Duodenal mucosa (tissue), 2 donors: ENCODE results near the gene RNF121.

ENCODE experiments used
- H3K27ac ChIP-seq: one replicate; pipeline ENCODE4 v1.7.0; 2013; ENCODE audit warnings: low read depth, low read length
- H3K27me3 ChIP-seq, 2 donors: one replicate each; pipeline ENCODE4 v1.7.0; 2013; ENCODE audit warnings: low read length in 2 of 2, control low read depth in 1 of 2; ENCODE audit not compliant: insufficient read depth in 2 of 2, control insufficient read depth in 1 of 2
- H3K36me3 ChIP-seq, 2 donors: one replicate each; pipeline ENCODE4 v1.7.0; 2013; ENCODE audit warnings: low read length in 2 of 2, control low read depth in 1 of 2; ENCODE audit not compliant: insufficient read depth in 2 of 2, control insufficient read depth in 1 of 2
- H3K4me1 ChIP-seq, 2 donors: one replicate each; pipeline ENCODE4 v1.7.0; 2013; ENCODE audit warnings: low read length in 2 of 2, control low read depth in 1 of 2; ENCODE audit not compliant: insufficient read depth in 2 of 2, control insufficient read depth in 1 of 2
- H3K4me3 ChIP-seq, 2 donors: one replicate each; pipeline ENCODE4 v1.7.0; 2013; ENCODE audit warnings: low read length in 2 of 2, low read depth in 1 of 2
- H3K9ac ChIP-seq, 2 donors: one replicate each; pipeline ENCODE4 v1.7.0; 2013; ENCODE audit warnings: low read length in 2 of 2, low read depth in 1 of 2
- H3K9me3 ChIP-seq, 2 donors: one replicate each; pipeline ENCODE4 v1.7.0; 2013; ENCODE audit warnings: low read length in 2 of 2, control low read depth in 1 of 2; ENCODE audit not compliant: control insufficient read depth in 1 of 2

Gene RNF121

DNA sequence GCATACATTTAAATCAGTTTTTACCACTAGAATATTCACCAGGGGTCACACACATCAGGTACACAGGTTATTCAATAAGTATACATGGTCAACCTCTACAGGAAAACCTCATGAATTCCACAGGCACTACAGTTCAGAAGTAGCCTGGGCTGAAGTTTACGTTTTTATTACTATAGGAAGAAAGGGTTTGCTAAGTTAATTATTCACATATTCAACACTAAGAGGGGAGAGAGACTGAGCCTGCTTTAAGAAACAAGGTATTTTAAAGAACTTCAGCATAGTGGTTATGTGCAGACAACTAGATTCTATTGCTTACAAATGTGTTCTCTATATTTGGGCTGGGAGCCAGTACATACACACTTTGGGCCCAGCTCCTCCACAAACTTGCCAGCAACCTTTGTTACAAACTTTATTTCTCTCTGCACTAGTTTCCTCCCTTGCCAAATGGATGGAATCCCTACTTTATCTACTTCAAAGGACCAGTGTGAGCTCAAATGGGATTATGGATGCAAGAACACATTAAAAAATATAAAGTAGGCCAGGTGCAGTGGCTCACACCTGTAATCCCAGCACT, 101.7 kb downstream of the RNF121 start:
- no peak overlapping the region for H3K9ac ChIP-seq
- H3K9me3 ChIP-seq = no peaks in the 10 kb centered on the region
- H3K36me3 ChIP-seq = peaks cover 21 to 66% of the 10 kb centered on the region in 2 donors
- no peak overlapping the region for H3K27ac ChIP-seq
- H3K4me1 ChIP-seq = peaks cover 8 to 11% of the 10 kb centered on the region in 2 donors
- no peak overlapping the region for H3K4me3 ChIP-seq
- H3K27me3 ChIP-seq = no peaks in the 10 kb centered on the region

DNA sequence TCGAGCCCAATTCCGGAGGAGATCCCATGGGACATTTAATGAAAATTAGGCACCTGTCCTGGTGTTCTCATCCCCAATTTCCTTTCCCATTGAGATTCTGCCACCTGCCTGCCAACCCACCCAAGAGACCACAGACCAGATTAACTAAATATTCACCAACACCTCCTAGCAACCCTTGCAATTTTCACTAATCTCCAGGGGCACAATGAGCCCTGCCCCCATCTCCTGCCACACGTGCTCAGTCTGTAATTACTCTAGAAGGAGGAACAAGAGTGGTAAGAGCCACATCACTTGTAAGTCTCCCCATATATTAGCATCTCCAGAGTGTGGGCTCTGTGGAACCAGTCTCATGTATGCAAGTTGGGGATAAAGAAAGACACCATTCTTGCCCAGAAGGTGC, 107.8 kb downstream of the RNF121 start:
- Histone ChIP-seq H3K4me3 (no peak overlapping the region), H3K27me3 (no peaks in the 10 kb centered on the region), H3K9ac (no peak overlapping the region), H3K4me1 (peaks cover 37 to 40% of the 10 kb centered on the region in 2 donors), H3K9me3 (no peaks in the 10 kb centered on the region), H3K27ac (no peak overlapping the region), H3K36me3 (peaks cover 3 to 28% of the 10 kb centered on the region in 2 donors)

DNA sequence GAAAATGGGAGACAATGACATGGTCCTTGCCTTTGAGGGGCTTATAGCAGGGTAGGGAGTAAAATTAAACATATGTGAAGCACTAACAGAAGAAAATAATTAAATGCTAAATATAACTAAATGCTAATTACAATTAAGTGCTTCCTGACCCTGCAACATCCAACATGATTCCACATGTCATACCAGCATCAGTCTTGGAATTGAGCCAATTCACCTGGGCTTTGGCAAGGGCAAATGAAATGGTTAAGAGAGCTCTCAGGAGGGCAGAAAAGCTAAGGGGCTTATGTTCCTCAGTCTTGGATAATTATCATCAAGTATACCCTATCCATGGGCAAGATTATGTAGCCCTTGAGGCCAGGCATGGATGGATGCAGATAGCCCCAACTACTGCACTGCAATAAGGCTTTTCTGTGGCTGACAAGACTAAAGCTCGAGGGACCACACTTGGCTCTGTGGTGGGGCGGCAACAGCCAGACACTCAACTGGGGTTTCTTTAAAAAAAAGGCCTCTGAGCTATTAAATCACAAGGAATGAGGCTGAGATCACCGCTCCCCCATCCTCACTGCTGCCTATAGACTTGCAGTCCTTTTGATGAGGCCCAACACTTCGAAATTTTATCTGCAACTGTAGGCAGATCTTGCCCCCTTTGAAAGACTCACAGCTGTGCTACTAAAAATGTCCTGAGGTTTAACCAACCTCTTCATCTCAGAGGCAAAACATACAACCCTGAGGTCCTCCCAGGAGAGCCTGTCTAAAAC, 108.9 kb downstream of the RNF121 start:
- peak overlapping the region; percentile 77 to 86 for H3K4me3 ChIP-seq
- no peaks in the 10 kb centered on the region for H3K27me3 ChIP-seq
- peaks cover 46 to 49% of the 10 kb centered on the region in 2 donors for H3K4me1 ChIP-seq
- H3K9ac ChIP-seq = peak overlapping the region; percentile 38 to 88
- peaks cover 3 to 28% of the 10 kb centered on the region in 2 donors for H3K36me3 ChIP-seq
- H3K9me3 ChIP-seq = no peaks in the 10 kb centered on the region
- H3K27ac ChIP-seq = no peak overlapping the region

DNA sequence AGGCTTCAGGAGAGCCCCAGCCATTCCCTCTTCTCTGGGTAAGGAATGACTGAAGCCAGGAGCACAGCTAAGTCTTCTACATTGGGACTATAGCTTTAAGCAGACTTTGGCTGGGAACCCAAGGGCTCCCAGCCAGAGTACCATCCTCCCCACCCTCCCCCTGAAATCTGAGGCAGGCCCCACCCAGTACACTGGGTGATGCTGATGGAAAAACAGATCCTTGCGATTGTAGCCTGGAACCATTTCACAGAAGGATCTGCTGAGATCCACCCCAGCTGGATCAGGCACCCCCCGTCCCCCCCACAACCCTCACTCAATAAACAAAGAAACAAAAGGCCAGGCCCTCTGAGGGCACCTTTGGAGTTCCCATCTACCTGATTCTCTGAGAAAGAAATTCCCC, 109.6 kb downstream of the RNF121 start:
- H3K36me3 ChIP-seq = peaks cover 3 to 22% of the 10 kb centered on the region in 2 donors
- peak overlapping the region; percentile 95 for H3K27ac ChIP-seq
- no peaks in the 10 kb centered on the region for H3K27me3 ChIP-seq
- no peaks in the 10 kb centered on the region for H3K9me3 ChIP-seq
- H3K4me3 ChIP-seq = peak overlapping the region; percentile 77 to 86
- H3K9ac ChIP-seq = peak overlapping the region; percentile 76 to 88
- H3K4me1 ChIP-seq = peaks cover 49 to 53% of the 10 kb centered on the region in 2 donors

DNA sequence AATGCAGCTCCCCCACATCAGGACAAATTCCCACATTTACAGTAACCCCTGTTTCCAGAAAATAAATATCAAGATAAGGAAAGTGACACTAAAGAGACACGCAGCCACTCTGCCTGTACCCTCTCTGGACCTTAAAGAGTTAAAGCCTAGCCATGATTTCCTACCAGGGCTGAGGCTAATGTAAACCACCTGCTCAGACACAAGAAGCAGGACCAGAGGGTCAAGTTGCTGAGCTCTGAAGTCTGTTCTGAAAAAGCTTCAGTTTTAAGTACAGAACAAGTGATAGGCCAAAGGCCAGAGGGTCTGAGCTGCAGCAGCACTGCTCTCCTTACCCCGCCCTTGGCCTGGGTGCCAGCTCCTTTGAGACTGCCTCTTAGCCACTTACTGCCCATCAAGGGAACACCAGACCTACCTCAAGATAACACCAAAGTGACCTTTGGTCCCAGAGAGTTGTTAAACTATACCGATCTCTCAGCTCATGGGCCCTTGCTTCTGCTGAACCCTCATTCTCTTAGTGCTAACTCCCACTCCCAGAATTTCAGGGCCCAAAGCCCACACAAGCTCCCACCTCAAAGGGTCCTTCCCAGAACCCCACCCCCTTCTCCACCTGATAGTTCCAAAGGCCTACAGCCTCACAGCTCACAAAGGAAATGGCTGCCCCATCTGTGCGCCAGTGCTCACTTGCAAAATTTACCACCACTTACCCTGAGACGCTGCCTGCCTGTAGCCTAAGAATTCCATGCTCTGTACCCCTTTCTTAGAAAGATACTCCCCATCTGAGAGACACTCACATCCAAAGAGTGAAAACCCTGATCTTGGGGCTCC, 110.4 kb downstream of the RNF121 start:
- Histone ChIP-seq H3K36me3 (peaks cover 3 to 15% of the 10 kb centered on the region in 2 donors), H3K27me3 (no peaks in the 10 kb centered on the region), H3K9ac (peak overlapping the region; percentile 76 to 88), H3K27ac (peak overlapping the region; percentile 95), H3K4me3 (peak overlapping the region; percentile 77 to 86), H3K4me1 (peaks cover 49 to 53% of the 10 kb centered on the region in 2 donors), H3K9me3 (no peaks in the 10 kb centered on the region)

DNA sequence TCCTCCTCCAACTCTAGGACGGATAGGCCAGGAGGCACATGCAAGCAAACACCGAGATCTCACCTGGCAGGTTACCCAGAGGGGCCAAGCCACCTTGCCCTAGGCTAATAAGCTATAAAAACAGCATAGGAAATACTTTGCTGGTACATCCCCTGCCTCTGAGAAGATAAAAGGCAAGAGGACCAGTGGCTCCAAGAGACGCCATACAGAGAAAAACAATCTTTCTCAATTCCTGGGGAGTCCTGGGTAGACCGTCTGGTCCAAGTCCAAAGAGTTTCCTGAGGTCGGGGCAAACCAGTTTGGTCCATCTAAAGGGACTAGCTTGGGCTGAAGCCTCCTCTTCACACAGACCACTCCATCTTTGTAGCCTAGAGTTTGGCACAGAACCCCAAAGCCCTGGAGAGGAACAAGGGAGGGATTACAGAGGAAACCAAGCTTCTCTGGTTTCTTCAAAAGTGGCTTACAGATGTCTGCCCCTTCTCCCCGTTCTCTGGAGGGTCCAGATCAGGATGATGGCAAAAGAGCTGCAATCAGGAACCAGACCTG, 111.1 kb downstream of the RNF121 start:
- Histone ChIP-seq H3K4me3 (peak overlapping the region; percentile 77 to 86), H3K36me3 (peaks cover 3 to 13% of the 10 kb centered on the region in 2 donors), H3K4me1 (peaks cover 49 to 53% of the 10 kb centered on the region in 2 donors), H3K27ac (peak overlapping the region; percentile 95), H3K27me3 (no peaks in the 10 kb centered on the region), H3K9ac (peak overlapping the region; percentile 76 to 88), H3K9me3 (no peaks in the 10 kb centered on the region)

DNA sequence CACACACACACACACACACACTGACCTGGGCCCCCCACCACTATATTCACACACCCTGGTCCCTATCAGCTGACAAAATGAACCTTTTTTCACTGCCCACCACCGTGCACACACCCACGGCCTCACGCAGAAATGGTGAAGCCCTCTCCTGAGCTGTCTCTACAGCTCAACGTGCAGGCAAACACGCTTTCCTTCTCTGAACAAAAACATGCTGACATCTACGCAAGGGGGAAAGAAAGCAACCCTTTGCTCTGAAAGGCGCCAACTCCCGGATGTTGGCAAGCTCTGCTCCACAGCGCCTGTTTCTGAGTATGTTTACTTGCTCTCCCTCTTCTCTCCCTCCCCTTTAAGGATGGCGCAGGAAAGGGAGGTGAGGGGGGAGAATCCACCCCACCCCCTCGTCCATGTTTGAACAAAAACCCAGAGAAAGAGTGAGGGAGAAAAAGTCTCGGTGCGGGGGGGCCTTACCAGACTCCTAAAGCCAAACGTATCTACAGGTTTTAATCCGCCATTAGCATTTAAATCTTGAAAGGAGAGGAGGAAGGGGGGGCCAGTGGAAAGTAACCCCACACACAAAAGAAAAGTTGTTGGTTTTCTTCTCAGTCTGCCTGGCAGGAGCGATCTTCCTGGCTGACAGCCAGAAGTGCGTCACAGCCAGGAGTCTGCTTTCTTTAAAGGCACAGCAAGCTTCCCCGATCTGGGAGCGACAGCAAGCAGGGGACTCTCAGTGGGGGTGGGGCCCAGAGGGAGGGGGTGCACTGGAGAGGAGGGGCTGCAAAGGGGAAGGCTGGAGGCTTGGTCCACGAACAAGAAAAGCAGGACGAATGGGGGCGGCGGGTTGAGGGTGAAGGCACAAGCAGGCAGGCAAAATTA, 111.9 kb downstream of the RNF121 start:
- H3K9me3 ChIP-seq = no peaks in the 10 kb centered on the region
- H3K27me3 ChIP-seq = no peaks in the 10 kb centered on the region
- H3K4me1 ChIP-seq = peaks cover 49 to 53% of the 10 kb centered on the region in 2 donors
- H3K27ac ChIP-seq = peak overlapping the region; percentile 95
- H3K4me3 ChIP-seq = peak overlapping the region; percentile 77 to 86
- peaks cover 0 to 7% of the 10 kb centered on the region in 2 donors for H3K36me3 ChIP-seq
- peak overlapping the region; percentile 76 to 88 for H3K9ac ChIP-seq

DNA sequence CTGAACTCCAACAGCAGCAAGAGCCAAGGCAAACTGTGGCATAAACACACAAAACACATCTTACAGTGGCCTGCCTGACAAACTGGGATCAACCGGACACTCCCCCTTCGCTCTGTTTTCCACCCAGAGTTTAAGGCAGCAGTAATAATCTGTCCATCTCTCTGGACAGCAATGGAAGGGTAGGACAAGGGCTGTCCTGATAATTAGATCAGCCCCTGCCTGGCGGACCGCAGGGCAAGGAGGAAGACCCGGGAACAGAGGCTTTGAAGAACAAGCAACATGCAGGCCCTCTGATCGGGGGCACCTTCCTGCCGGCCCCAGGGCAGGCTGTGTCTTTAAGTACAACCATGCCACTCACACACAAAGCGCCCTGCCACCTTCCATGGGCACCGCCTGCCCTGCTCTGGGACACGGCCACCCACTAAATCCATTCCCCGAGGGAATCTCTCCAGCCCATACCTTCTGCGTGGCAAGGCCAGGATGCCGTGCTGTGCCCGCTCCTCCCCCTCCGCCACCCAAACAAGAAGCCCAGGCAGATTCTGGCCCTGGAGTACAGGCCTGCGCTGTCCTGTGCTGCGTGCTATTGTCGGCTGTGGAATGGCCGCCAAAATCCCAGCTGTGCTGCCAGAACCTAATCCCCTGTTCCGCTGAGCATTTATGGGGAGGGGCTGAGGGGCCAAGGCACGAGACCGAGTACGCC, 112.7 kb downstream of the RNF121 start:
- Histone ChIP-seq H3K36me3 (no peaks in the 10 kb centered on the region), H3K9me3 (no peaks in the 10 kb centered on the region), H3K27me3 (no peaks in the 10 kb centered on the region), H3K9ac (peak overlapping the region; percentile 76 to 88), H3K4me1 (peaks cover 42 to 53% of the 10 kb centered on the region in 2 donors), H3K4me3 (peak overlapping the region; percentile 77 to 86), H3K27ac (peak overlapping the region; percentile 95)
